NT2/D1 (cell line): ENCODE data around the gene ZDHHC16.

Experiments
- SUZ12 ChIP-seq: IDR thresholded peaks from 2 replicates; pipeline ENCODE4 v1.6.1; 2011; ENCODE audit not compliant: insufficient read length, insufficient read depth; ENCODE audit errors: extremely low read depth
- YY1 ChIP-seq: IDR thresholded peaks from 2 replicates; pipeline ENCODE4 v1.6.1; 2011; ENCODE audit not compliant: insufficient read length, insufficient read depth
- ZNF274 ChIP-seq: IDR thresholded peaks from 2 replicates; pipeline ENCODE4 v1.6.1; 2011; ENCODE audit warnings: mild to moderate bottlenecking, low read depth, low read length

GRCh38 chr10:97464226-97464625 lies 18.3 kb downstream of the ZDHHC16 start:
- TF ChIP-seq ZNF274 (no peak), SUZ12 (no peak), YY1 (no peak)
